ENCODE results near the gene RCSD1.
"Not testable (repeated sequence)": the region's sequence is repeated elsewhere in the genome, so short reads cannot be mapped to it uniquely, and the experiment has no call there.

RCSD1 gene

DNA sequence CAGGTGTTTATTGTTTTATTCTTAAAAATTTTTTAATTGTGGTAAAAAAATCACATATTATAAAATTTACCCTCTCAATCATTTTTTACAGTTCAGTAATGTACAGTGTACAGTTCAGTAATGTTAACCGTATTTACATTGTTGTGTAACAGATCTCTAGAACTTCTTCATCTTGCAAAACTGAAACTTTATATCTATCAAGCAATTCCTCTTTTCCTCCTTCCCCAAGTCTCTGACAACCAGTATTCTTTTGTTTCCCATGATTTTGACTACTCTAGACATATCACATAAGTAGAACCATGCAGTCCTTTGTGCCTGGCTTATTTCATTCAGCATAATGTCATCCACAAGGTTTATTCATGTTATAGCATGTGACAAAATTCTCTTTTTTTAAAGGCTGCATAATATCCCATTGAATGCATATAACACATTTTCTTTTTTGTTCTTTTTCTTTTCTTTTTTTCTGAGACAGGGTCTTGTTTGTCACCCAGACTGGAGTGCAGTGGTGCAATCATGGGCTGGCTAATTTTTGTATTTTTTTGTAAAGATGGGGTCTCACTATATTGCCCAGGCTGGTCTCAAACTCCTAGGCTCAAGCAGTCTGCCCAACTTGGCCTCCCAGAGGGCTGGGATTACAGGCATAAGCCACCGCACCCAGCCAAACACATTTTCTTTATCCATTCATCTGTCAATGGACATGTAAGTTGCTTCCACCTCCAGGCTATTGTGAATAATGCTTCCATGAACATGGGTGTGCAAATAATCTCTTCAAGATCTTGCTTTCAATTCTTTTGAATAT lies 17.2 kb upstream of the RCSD1 start:
- TF ChIP-seq, protein P1, sequence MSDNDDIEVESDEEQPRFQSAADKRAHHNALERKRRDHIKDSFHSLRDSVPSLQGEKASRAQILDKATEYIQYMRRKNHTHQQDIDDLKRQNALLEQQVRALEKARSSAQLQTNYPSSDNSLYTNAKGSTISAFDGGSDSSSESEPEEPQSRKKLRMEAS (IDR thresholded peaks at IDR 0.05; ENCODE audit: low read depth, low read length): no peak
- no peak for TF ChIP-seq MYC (IDR thresholded peaks at IDR 0.05; ENCODE audit: low read depth, low read length)
- TF ChIP-seq POLR2A (IDR thresholded peaks at IDR 0.05; ENCODE audit: extremely low read depth, insufficient read length): no peak
- TF ChIP-seq, protein P2, sequence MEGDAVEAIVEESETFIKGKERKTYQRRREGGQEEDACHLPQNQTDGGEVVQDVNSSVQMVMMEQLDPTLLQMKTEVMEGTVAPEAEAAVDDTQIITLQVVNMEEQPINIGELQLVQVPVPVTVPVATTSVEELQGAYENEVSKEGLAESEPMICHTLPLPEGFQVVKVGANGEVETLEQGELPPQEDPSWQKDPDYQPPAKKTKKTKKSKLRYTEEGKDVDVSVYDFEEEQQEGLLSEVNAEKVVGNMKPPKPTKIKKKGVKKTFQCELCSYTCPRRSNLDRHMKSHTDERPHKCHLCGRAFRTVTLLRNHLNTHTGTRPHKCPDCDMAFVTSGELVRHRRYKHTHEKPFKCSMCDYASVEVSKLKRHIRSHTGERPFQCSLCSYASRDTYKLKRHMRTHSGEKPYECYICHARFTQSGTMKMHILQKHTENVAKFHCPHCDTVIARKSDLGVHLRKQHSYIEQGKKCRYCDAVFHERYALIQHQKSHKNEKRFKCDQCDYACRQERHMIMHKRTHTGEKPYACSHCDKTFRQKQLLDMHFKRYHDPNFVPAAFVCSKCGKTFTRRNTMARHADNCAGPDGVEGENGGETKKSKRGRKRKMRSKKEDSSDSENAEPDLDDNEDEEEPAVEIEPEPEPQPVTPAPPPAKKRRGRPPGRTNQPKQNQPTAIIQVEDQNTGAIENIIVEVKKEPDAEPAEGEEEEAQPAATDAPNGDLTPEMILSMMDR (IDR thresholded peaks at IDR 0.05; ENCODE audit: low read depth, low read length): no peak

DNA sequence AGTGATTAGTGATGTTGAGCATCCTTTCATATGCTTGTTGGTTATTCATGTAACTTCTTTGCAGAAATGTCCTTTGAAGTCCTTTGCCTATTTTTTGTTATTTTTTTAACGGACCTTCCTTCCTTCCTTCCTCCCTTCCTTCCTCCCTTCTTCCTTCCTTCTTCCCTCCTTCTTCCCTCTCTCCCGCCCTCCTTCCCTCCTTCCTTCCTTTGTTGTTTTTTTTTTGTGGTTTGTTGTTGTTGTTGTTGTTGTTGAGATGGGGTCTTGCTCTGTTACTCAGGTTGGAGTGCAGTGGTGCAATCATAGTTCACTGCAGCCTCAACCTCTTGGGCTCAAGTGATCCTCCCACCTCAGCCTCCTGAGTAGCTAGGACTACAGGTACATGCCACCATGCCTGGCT lies 16.0 kb upstream of the RCSD1 start:
- DNase-seq (ENCODE audit: low read depth); H3K4me3 ChIP-seq (ENCODE audit: low read depth, low read length): not testable (repeated sequence)

More for the DNA sequence above, 17.2 kb upstream of the RCSD1 start:
- DNase-seq (ENCODE audit: low read depth): peak; percentile 44
- no peak overlapping the region for H3K4me3 ChIP-seq (ENCODE audit: low read depth, low read length)

DNA sequence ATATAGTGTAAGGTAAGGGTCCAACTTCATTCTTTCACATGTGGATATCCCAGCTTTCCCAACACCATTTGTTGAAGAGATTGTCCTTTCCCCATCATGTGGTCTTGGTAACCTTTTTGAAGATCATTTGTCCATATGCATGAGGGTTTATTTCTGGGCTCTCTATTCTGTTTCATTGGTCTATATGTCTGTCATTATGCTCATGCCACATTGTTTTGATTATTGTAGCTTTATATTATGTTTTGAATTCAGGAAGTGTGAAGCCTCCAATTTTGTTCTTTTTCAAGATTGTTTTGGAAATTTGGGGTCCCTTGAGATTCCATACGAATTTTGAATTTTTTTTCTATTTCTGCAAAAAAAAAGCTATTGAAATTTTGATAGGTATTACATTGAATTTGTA lies 15.2 kb upstream of the RCSD1 start:
- no peak overlapping the region for H3K4me3 ChIP-seq (ENCODE audit: low read depth, low read length)
- TF ChIP-seq, protein P1 (IDR thresholded peaks at IDR 0.05; ENCODE audit: low read depth, low read length): no peak
- TF ChIP-seq, protein P2 (IDR thresholded peaks at IDR 0.05; ENCODE audit: low read depth, low read length): no peak
- no peak for TF ChIP-seq POLR2A (IDR thresholded peaks at IDR 0.05; ENCODE audit: extremely low read depth, insufficient read length)
- TF ChIP-seq MYC (IDR thresholded peaks at IDR 0.05; ENCODE audit: low read depth, low read length): no peak
- DNase-seq (ENCODE audit: low read depth): no peak

DNA sequence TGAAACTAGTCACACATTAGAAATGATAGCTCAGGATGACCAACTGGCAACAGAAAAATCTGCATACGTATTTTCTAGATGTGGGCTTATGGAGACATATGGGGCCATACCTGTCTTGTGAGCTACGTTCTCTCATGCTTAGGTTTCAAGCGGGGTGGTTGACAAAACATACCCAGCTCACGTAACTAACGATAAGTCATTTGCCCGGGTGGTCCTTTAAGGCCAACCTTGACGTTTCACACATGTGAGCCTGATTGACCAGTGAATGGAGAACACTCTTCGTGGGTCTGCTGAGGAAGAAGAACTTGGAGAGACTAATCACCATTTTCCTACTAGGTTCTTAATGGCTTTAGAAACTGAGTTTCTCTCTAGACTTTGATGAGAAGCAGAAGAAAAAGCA lies 13.5 kb upstream of the RCSD1 start:
- no peak for DNase-seq (ENCODE audit: low read depth)
- TF ChIP-seq, protein P2 (IDR thresholded peaks at IDR 0.05; ENCODE audit: low read depth, low read length): no peak
- TF ChIP-seq, protein P1 (IDR thresholded peaks at IDR 0.05; ENCODE audit: low read depth, low read length): no peak
- no peak for TF ChIP-seq MYC (IDR thresholded peaks at IDR 0.05; ENCODE audit: low read depth, low read length)
- TF ChIP-seq POLR2A (IDR thresholded peaks at IDR 0.05; ENCODE audit: extremely low read depth, insufficient read length): no peak
- H3K4me3 ChIP-seq (ENCODE audit: low read depth, low read length): peak overlapping the region; percentile 57

DNA sequence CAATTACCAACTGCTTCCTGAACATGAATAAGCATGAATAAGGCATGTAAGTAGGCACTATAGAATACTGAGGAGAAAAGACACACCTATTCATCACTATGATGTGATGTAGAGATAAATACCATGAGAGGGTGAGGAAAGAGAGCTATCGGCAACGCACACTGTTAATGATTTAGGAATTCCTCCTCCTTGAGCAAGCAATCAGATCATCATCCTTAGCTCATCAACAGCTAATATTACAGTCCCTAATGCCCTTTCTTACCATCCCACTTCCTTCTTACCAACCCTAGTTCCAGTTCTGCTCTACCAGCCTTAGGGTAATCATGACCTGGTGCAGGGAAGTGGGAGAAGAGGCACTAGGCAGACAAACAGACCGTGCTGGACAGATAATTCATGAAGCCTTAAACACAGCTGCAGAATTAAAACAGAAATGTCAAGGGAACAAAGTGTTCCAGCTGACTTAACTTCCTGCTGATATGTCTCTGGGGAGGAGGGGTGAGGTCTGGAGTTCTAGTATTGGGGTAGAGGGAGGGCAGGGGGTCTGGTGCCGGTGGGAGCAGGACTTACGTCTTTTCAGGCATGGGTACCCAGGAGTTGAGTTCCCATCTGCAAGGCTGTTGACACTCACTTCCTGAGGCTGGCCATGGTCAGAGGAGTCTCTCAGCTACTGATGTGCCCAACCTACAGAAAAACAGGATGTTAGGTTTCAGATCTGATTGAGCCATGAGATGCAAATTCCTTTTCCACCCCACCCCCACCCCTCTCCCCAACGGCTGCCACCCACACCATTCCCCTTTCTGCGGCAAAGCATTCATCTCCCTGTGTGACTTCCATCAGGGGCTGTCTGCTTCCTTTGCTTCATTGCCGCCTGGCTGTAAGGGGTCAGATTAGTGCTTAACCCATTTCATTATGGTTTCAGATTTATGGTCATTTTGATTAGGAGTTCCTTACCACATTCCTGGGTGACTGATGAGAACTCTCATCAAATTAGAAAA lies 12.6 kb upstream of the RCSD1 start:
- peak; percentile 57; the same call in 1 of the 2 replicates for TF ChIP-seq MYC (IDR thresholded peaks at IDR 0.05; ENCODE audit: low read depth, low read length)
- TF ChIP-seq, protein P1 (IDR thresholded peaks at IDR 0.05; ENCODE audit: low read depth, low read length): no peak
- TF ChIP-seq, protein P2 (IDR thresholded peaks at IDR 0.05; ENCODE audit: low read depth, low read length): no peak
- TF ChIP-seq POLR2A (IDR thresholded peaks at IDR 0.05; ENCODE audit: extremely low read depth, insufficient read length): no peak
- DNase-seq (ENCODE audit: low read depth): peak; percentile 92
- H3K4me3 ChIP-seq (ENCODE audit: low read depth, low read length): peak overlapping the region; percentile 57

DNA sequence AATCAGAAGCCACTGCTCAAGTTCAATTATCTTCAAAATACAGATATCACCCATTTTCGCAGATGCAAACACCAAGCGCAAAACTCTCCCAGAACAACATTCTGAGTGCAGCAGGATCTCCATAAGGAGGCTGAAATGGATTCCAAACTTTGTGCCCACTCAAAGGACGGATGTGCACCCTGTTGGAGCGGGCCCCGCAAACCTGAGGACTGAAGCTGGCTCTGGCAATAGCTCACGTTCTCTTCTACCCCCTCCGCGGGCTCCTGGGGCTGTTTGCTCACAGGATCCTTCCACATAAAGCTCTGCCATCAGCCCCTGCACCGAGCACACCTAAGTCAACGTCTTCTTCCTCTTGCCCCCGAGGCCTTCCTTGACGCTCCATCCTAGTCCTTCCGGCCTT lies 11.7 kb upstream of the RCSD1 start:
- TF ChIP-seq, protein P2 (IDR thresholded peaks at IDR 0.05; ENCODE audit: low read depth, low read length): no peak
- TF ChIP-seq, protein P1 (IDR thresholded peaks at IDR 0.05; ENCODE audit: low read depth, low read length): no peak
- TF ChIP-seq POLR2A (IDR thresholded peaks at IDR 0.05; ENCODE audit: extremely low read depth, insufficient read length) (no peak), MYC (IDR thresholded peaks at IDR 0.05; ENCODE audit: low read depth, low read length) (no peak)
- DNase-seq (ENCODE audit: low read depth): no peak
- H3K4me3 ChIP-seq (ENCODE audit: low read depth, low read length): no peak overlapping the region

Data from NB4 (cell line).